ENCODE measurements around the gene AP4M1.

AP4M1 gene

GRCh38 chr7:100154651-100155491, 53.4 kb downstream of the AP4M1 start:
- Histone ChIP-seq H4K20me1 (ENCODE audit: insufficient read depth, low read length) (no peaks in the 10 kb centered on the region), H3K4me2 (ENCODE audit: low read length) (no peak overlapping the region), H2AFZ (ENCODE audit: low read length) (no peak overlapping the region), H3K27me3 (ENCODE audit: insufficient read depth, low read length) (no peaks in the 10 kb centered on the region), H3K9me2 (ENCODE audit: low read depth, low read length) (no peaks in the 10 kb centered on the region), H3F3A (ENCODE audit: insufficient read depth, low read length) (peaks cover 5% of the 10 kb centered on the region; the same call in 1 of the 2 replicates), H3K4me1 (ENCODE audit: insufficient read depth, low read length, severe bottlenecking) (peaks cover 78% of the 10 kb centered on the region), H3K9me3 (ENCODE audit: low read length) (no peaks in the 10 kb centered on the region), H3K9ac (ENCODE audit: low read length) (no peak overlapping the region), H3K36me3 (ENCODE audit: insufficient read depth, low read length) (peaks cover 60% of the 10 kb centered on the region), H3K4me3 (ENCODE audit: low read depth, low read length, poor library complexity, severe bottlenecking) (no peak overlapping the region), H3K79me2 (ENCODE audit: insufficient read depth, low read length) (peaks cover 6% of the 10 kb centered on the region), H3K27ac (ENCODE audit: low read depth, low read length, poor library complexity, severe bottlenecking) (no peak overlapping the region)
- no peak for TF ChIP-seq EZH2 (IDR thresholded peaks at IDR 0.05; ENCODE audit: borderline replicate concordance, low read length)
- TF ChIP-seq, protein P1, sequence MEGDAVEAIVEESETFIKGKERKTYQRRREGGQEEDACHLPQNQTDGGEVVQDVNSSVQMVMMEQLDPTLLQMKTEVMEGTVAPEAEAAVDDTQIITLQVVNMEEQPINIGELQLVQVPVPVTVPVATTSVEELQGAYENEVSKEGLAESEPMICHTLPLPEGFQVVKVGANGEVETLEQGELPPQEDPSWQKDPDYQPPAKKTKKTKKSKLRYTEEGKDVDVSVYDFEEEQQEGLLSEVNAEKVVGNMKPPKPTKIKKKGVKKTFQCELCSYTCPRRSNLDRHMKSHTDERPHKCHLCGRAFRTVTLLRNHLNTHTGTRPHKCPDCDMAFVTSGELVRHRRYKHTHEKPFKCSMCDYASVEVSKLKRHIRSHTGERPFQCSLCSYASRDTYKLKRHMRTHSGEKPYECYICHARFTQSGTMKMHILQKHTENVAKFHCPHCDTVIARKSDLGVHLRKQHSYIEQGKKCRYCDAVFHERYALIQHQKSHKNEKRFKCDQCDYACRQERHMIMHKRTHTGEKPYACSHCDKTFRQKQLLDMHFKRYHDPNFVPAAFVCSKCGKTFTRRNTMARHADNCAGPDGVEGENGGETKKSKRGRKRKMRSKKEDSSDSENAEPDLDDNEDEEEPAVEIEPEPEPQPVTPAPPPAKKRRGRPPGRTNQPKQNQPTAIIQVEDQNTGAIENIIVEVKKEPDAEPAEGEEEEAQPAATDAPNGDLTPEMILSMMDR (IDR thresholded peaks at IDR 0.05; ENCODE audit: low read length): no peak; the same call in 1 of the 2 replicates

- H2AFZ ChIP-seq (ENCODE audit: low read length): no peak overlapping the region
- H3K79me2 ChIP-seq (ENCODE audit: insufficient read depth, low read length): no peaks in the 10 kb centered on the region
- H3K4me2 ChIP-seq (ENCODE audit: low read length): peak overlapping the region; percentile 96; the same call in 1 of the 2 replicates
- peaks cover 70% of the 10 kb centered on the region for H3K4me1 ChIP-seq (ENCODE audit: insufficient read depth, low read length, severe bottlenecking)
- peaks cover 56% of the 10 kb centered on the region for H3K36me3 ChIP-seq (ENCODE audit: insufficient read depth, low read length)
- H3K27ac ChIP-seq (ENCODE audit: low read depth, low read length, poor library complexity, severe bottlenecking): peak overlapping the region; percentile 65
- TF ChIP-seq EZH2 (IDR thresholded peaks at IDR 0.05; ENCODE audit: borderline replicate concordance, low read length): no peak
- TF ChIP-seq, protein P1 (IDR thresholded peaks at IDR 0.05; ENCODE audit: low read length): no peak
- H3K9ac ChIP-seq (ENCODE audit: low read length): no peak overlapping the region
- no peaks in the 10 kb centered on the region for H3F3A ChIP-seq (ENCODE audit: insufficient read depth, low read length)
- no peaks in the 10 kb centered on the region for H4K20me1 ChIP-seq (ENCODE audit: insufficient read depth, low read length)
- no peaks in the 10 kb centered on the region for H3K9me3 ChIP-seq (ENCODE audit: low read length)
- no peak overlapping the region for H3K4me3 ChIP-seq (ENCODE audit: low read depth, low read length, poor library complexity, severe bottlenecking)
- no peaks in the 10 kb centered on the region for H3K9me2 ChIP-seq (ENCODE audit: low read depth, low read length)
- no peaks in the 10 kb centered on the region for H3K27me3 ChIP-seq (ENCODE audit: insufficient read depth, low read length)
Measured at GRCh38 chr7:100155553-100156317, 54.3 kb downstream of the AP4M1 start.

DNA sequence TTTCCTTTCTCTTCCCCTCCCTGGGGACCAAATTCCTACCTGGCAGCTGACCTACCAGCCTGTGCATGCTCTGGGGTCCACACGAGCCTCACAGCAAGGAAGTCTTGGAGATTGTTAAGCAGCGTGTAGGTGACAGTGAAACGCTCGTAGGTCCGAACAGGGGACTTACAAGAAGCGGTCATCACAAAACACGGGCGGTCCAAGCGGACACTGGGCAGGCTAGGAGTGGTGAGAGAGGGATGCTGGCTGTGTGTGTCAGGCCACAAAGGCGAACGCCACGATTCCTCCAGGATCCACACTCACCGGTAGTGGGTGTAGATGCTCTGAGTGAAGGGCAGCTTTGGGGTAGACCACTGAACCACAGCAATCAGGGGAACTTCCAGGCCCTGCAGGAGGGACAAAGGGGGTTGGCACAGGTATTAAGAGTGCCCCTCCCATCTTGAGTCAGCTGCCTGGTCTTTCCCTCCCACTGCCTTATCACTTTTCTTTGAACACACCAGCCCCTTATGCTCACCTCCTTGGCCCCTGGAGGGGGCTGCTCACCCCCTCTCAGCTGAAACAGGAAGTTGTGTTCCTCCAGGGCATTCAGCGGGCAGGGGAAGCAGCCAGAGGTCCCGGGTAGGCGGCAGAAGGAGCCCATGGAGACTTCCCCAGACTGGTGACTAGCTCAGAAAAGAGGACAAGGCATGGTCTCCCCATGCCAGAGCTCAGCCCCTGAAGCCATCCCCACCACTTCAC, 55.1 kb downstream of the AP4M1 start:
- TF ChIP-seq, protein P1 (IDR thresholded peaks at IDR 0.05; ENCODE audit: low read length): no peak
- TF ChIP-seq EZH2 (IDR thresholded peaks at IDR 0.05; ENCODE audit: borderline replicate concordance, low read length): no peak
- no peaks in the 10 kb centered on the region for H4K20me1 ChIP-seq (ENCODE audit: insufficient read depth, low read length)
- no peak overlapping the region for H2AFZ ChIP-seq (ENCODE audit: low read length)
- no peaks in the 10 kb centered on the region for H3K9me2 ChIP-seq (ENCODE audit: low read depth, low read length)
- H3K4me2 ChIP-seq (ENCODE audit: low read length): peak overlapping the region; percentile 96
- peak overlapping the region; percentile 83 for H3K4me3 ChIP-seq (ENCODE audit: low read depth, low read length, poor library complexity, severe bottlenecking)
- no peaks in the 10 kb centered on the region for H3F3A ChIP-seq (ENCODE audit: insufficient read depth, low read length)
- no peaks in the 10 kb centered on the region for H3K27me3 ChIP-seq (ENCODE audit: insufficient read depth, low read length)
- no peaks in the 10 kb centered on the region for H3K9me3 ChIP-seq (ENCODE audit: low read length)
- peaks cover 68% of the 10 kb centered on the region for H3K4me1 ChIP-seq (ENCODE audit: insufficient read depth, low read length, severe bottlenecking)
- no peaks in the 10 kb centered on the region for H3K79me2 ChIP-seq (ENCODE audit: insufficient read depth, low read length)
- H3K9ac ChIP-seq (ENCODE audit: low read length): peak overlapping the region; percentile 86; the same call in 1 of the 2 replicates
- peaks cover 54% of the 10 kb centered on the region for H3K36me3 ChIP-seq (ENCODE audit: insufficient read depth, low read length)
- peak overlapping the region; percentile 65 for H3K27ac ChIP-seq (ENCODE audit: low read depth, low read length, poor library complexity, severe bottlenecking)
